Measurements from ENCODE around the gene ECHS1.

Gene ECHS1

GRCh38 chr10:133343558-133343957 lies 29.6 kb downstream of the ECHS1 start:
- DNase-seq (ENCODE audit: low read depth) = no peak
- no peak for TF ChIP-seq CTCF (IDR thresholded peaks at IDR 0.05; ENCODE audit: low read depth, low read length)
- TF ChIP-seq MAX (IDR thresholded peaks at IDR 0.05; ENCODE audit: low read depth, low read length) = no peak
- no peak for TF ChIP-seq MYC (IDR thresholded peaks at IDR 0.05; ENCODE audit: low read depth, low read length)
- TF ChIP-seq POLR2A (IDR thresholded peaks at IDR 0.05; ENCODE audit: extremely low read depth, insufficient read length) = no peak
- H3K4me3 ChIP-seq (ENCODE audit: low read depth, low read length) = no peak overlapping the region

GRCh38 chr10:133342942-133343341 lies 30.2 kb downstream of the ECHS1 start:
- TF ChIP-seq MAX (IDR thresholded peaks at IDR 0.05; ENCODE audit: low read depth, low read length) (no peak), MYC (IDR thresholded peaks at IDR 0.05; ENCODE audit: low read depth, low read length) (no peak), CTCF (IDR thresholded peaks at IDR 0.05; ENCODE audit: low read depth, low read length) (no peak), POLR2A (IDR thresholded peaks at IDR 0.05; ENCODE audit: extremely low read depth, insufficient read length) (no peak)
- H3K4me3 ChIP-seq (ENCODE audit: low read depth, low read length) = no peak overlapping the region
- DNase-seq (ENCODE audit: low read depth) = no peak

GRCh38 chr10:133341983-133342382 lies 31.2 kb downstream of the ECHS1 start:
- no peak overlapping the region for H3K4me3 ChIP-seq (ENCODE audit: low read depth, low read length)
- TF ChIP-seq POLR2A (IDR thresholded peaks at IDR 0.05; ENCODE audit: extremely low read depth, insufficient read length) (no peak), MAX (IDR thresholded peaks at IDR 0.05; ENCODE audit: low read depth, low read length) (no peak), CTCF (IDR thresholded peaks at IDR 0.05; ENCODE audit: low read depth, low read length) (no peak), MYC (IDR thresholded peaks at IDR 0.05; ENCODE audit: low read depth, low read length) (no peak)
- DNase-seq (ENCODE audit: low read depth) = no peak

GRCh38 chr10:133339708-133340380 lies 33.3 kb downstream of the ECHS1 start:
- TF ChIP-seq CTCF (IDR thresholded peaks at IDR 0.05; ENCODE audit: low read depth, low read length) (no peak), MAX (IDR thresholded peaks at IDR 0.05; ENCODE audit: low read depth, low read length) (no peak), MYC (IDR thresholded peaks at IDR 0.05; ENCODE audit: low read depth, low read length) (no peak), POLR2A (IDR thresholded peaks at IDR 0.05; ENCODE audit: extremely low read depth, insufficient read length) (no peak)
- no peak overlapping the region for H3K4me3 ChIP-seq (ENCODE audit: low read depth, low read length)
- DNase-seq (ENCODE audit: low read depth) = no peak

- TF ChIP-seq MYC (IDR thresholded peaks at IDR 0.05; ENCODE audit: low read depth, low read length) (no peak), MAX (IDR thresholded peaks at IDR 0.05; ENCODE audit: low read depth, low read length) (no peak), CTCF (IDR thresholded peaks at IDR 0.05; ENCODE audit: low read depth, low read length) (no peak), POLR2A (IDR thresholded peaks at IDR 0.05; ENCODE audit: extremely low read depth, insufficient read length) (no peak)
- DNase-seq (ENCODE audit: low read depth) = no peak
- H3K4me3 ChIP-seq (ENCODE audit: low read depth, low read length) = no peak overlapping the region
Measured at GRCh38 chr10:133338080-133339071, 34.8 kb downstream of the ECHS1 start.
